Ovary (tissue), 9 donors: ENCODE results near the gene LGALS3BP. TPM values are rescaled to one million over a fixed set of nuclear protein-coding genes. Genes with fewer than 3 reads are reported as not detected.

Experiments
- DNase-seq, 5 donors: peaks; one replicate each; pipeline ENCODE4 v3.0.0-alpha.2; 2019 to 2020
- H3K27ac ChIP-seq, 2 donors: fragments of 200-600 bp; one replicate each; pipeline versions ENCODE4 v1.5.1 to v1.8.0; 2019 to 2022
- H3K27me3 ChIP-seq: fragments of 200-600 bp; one replicate; pipeline ENCODE4 v1.8.0; 2022
- H3K36me3 ChIP-seq: fragments of 200-600 bp; sonication (generic); one replicate; pipeline ENCODE4 v1.5.1; 2019
- H3K4me1 ChIP-seq: one replicate; pipeline ENCODE4 v1.8.1; 2013; ENCODE audit warnings: mild to moderate bottlenecking, moderate library complexity; ENCODE audit not compliant: insufficient read depth
- H3K4me3 ChIP-seq: fragments of 200-600 bp; sonication (generic); one replicate; pipeline ENCODE4 v1.5.1; 2017
- H3K9me3 ChIP-seq, 2 donors: fragments of 200-600 bp in 1 of 2; sonication (generic) in 1 of 2; one replicate each; pipeline versions ENCODE4 v1.5.1 to v1.8.1; 2013 to 2019; ENCODE audit warnings: mild to moderate bottlenecking in 1 of 2, moderate library complexity in 1 of 2
- CTCF ChIP-seq, 3 donors: fragments of 450-650 bp in 2 of 3; fragments of 200-600 bp in 1 of 3; IDR thresholded peaks; one replicate each; pipeline versions ENCODE4 v1.5.1 to v1.8.0; 2016 to 2022; ENCODE audit warnings: antibody characterized with exemption in 3 of 3, mild to moderate bottlenecking in 1 of 3
- EP300 ChIP-seq: sonication (generic); formaldehyde crosslinking; IDR thresholded peaks from one replicate; pipeline ENCODE4 v1.6.1; 2017; ENCODE audit warnings: antibody characterized with exemption
- POLR2A ChIP-seq: fragments of 450-650 bp; IDR thresholded peaks from one replicate; pipeline ENCODE4 v1.6.1; 2017; ENCODE audit warnings: antibody characterized with exemption, mild to moderate bottlenecking, moderate library complexity
- WGBS, 3 donors: extraction: QIAGEN DNeasy Blood & Tissue Kit in 1 of 3; methylation state at CpG; one replicate each; pipeline versions ENCODE4 v1.1.5 to v1.1.7; 2013 to 2017; 5-methylcytosine and 5-hydroxymethylcytosine counted together
- intact Hi-C, 4 donors: fragments of 100-400 bp; cut with DNase I; formaldehyde crosslinking; loops; one replicate each; pipeline versions ENCODE4 v1.11.0 to v1.15.1; 2022 to 2023
- polyA plus RNA-seq, 2 donors: library from polyadenylated mRNA; stranded (reverse); fragments of 200-250 nt in 1 of 2; fragments of 350-450 nt in 1 of 2; fragmentation: Illumina TruSeq in 1 of 2; extraction: RNeasy Lipid Tissue Mini Kit (QIAGEN cat#74804) in 1 of 2; gene quantifications; one replicate each; pipeline ENCODE4 v1.2.3, GENCODE V29; 2013 to 2014
- total RNA-seq, 7 donors: library from RNA; depleted of rRNA in 2 of 7; stranded (reverse); fragments of >200 nt in 2 of 7; fragmentation: NEBNext Ultra II Directional in 3 of 7; extraction: Animal tissue kit (Norgen Biotek cat#: 25700) in 3 of 7; gene quantifications; one replicate each; pipeline versions ENCODE4 v1.1.0 to v1.2.4, GENCODE V29; 2016 to 2023
- donor health status: DM: no; HTN: no; CAD: no; lungs with moderate emphysema.
- donor health status: DM: no; HTN: no; CAD: no.
- donor health status: Bipolar disorder and iron deficiency.
- donor health status: DM: yes; HTN: yes; CAD: no.
- donor health status: DM: no; HTN: no; CAD: no.
- donor health status: DM: yes; HTN: yes; CAD: no.

Gene LGALS3BP
- total and polyA plus RNA-seq, 9 donors = 191 to 584 (median 250) TPM

GRCh38 chr17:78969865-78970264 lies 9.9 kb downstream of the LGALS3BP start:
- Histone ChIP-seq H3K4me1 (peaks cover 11% of the 10 kb centered on the region), H3K27me3 (no peaks in the 10 kb centered on the region), H3K27ac (peak overlapping the region in 1 of 2 donors; percentile 66), H3K9me3 (no peaks in the 10 kb centered on the region), H3K36me3 (no peaks in the 10 kb centered on the region), H3K4me3 (no peak overlapping the region)
- TF ChIP-seq POLR2A (no peak), EP300 (no peak), CTCF (IDR thresholded peaks at IDR 0.05) (no peak)
- peak in 1 of 5 donors; percentile 36 for DNase-seq
- intact Hi-C loops = loop anchor here (2.0 to 10.0 kb wide), 4 partner anchors 45 to 105 kb away; partner anchors contain the start of gene TIMP2 (in 2 of the 4)
- 80 to 90% (median 87%) methylated on average over 9 of the region's 9 CpGs for WGBS, 3 donors

GRCh38 chr17:78967782-78968362 lies 11.9 kb downstream of the LGALS3BP start:
- intact Hi-C loops = loop anchor here in 1 of 4 donors (2.0 kb wide), 1 partner anchor 43 kb away; the partner anchor contains the start of gene TIMP2
- WGBS, 3 donors = 88 to 90% (median 89%) methylated on average over 21 of the region's 21 CpGs
- no peak for DNase-seq
- Histone ChIP-seq H3K27ac (no peak overlapping the region), H3K4me3 (no peak overlapping the region), H3K27me3 (no peaks in the 10 kb centered on the region), H3K9me3 (no peaks in the 10 kb centered on the region), H3K4me1 (peaks cover 11% of the 10 kb centered on the region), H3K36me3 (no peaks in the 10 kb centered on the region)
- TF ChIP-seq EP300 = no peak
- TF ChIP-seq CTCF (IDR thresholded peaks at IDR 0.05) = no peak
- TF ChIP-seq POLR2A = no peak

- H3K27me3 ChIP-seq = no peaks in the 10 kb centered on the region
- intact Hi-C loops = loop anchor here in 1 of 4 donors (2.0 kb wide), 1 partner anchor 42 kb away; the partner anchor contains the start of gene TIMP2
- peak in 1 of 5 donors; percentile 46 for DNase-seq
- H3K36me3 ChIP-seq = no peaks in the 10 kb centered on the region
- no peaks in the 10 kb centered on the region for H3K9me3 ChIP-seq
- 60 to 72% (median 71%) methylated on average over 19 to 23 of the region's 23 CpGs for WGBS, 3 donors
- H3K4me1 ChIP-seq = peaks cover 11% of the 10 kb centered on the region
- H3K4me3 ChIP-seq = no peak overlapping the region
- TF ChIP-seq CTCF (IDR thresholded peaks at IDR 0.05) (no peak), POLR2A (no peak), EP300 (no peak)
- H3K27ac ChIP-seq = no peak overlapping the region
Measured at GRCh38 chr17:78966910-78967600, 12.7 kb downstream of the LGALS3BP start.

GRCh38 chr17:78966123-78966813 lies 13.5 kb downstream of the LGALS3BP start:
- Histone ChIP-seq H3K4me3 (no peak overlapping the region), H3K36me3 (no peaks in the 10 kb centered on the region), H3K9me3 (no peaks in the 10 kb centered on the region), H3K4me1 (peaks cover 11% of the 10 kb centered on the region), H3K27me3 (no peaks in the 10 kb centered on the region), H3K27ac (peak overlapping the region in 1 of 2 donors; percentile 58)
- no peak for TF ChIP-seq EP300
- 35 to 57% (median 36%) methylated on average over 26 of the region's 26 CpGs for WGBS, 3 donors
- DNase-seq = peak; percentile 53 to 70 (median 59)
- intact Hi-C loops = loop anchor here in 1 of 4 donors (2.0 kb wide), 1 partner anchor 41 kb away; the partner anchor contains the start of gene TIMP2
